HG03457 (cell line): ENCODE data around the gene ERICH6.

Experiments
- ATAC-seq: cut with Tn5 transposase; IDR thresholded peaks from one replicate; pipeline ENCODE4 v1.9.1; 2021; ENCODE audit warnings: moderate number of reproducible peaks; ENCODE audit not compliant: unreplicated experiment

Gene ERICH6

DNA sequence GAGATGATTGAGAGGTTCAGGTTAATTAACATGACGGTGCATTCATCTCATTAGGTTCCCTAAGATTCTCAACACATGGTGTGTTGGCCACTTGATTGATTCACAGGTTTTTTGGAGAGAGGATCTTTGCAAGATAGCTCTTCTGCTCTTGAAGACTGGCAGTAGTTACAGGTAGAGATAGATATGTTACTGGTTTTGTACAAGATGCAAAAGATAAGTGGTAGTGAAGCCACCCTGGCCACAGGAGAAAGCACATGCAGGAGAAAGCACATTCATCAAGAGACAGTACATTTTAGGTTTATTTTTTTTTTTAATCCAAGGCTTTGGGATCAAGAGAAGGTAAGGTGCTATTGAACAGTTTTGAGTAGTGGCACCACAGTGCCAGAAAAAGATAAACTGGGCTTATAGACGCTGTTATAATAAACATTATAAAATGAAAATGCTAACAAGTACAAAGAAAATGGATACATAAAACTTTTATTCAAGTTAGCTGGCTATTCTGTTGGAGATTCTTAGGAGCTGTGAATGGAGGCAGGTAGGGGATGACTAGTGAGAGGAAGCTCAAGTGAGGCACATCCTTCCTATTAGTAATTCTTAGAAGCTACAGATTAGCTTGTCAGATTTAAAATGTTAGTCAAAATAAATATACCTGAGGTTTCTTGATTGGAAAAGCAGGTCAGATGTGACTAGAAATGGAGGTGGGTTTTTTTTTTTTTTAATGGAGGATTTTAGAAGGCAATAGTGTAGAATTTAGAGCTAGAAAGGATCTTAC lies 89.8 kb downstream of the ERICH6 start:
- no peak for ATAC-seq

DNA sequence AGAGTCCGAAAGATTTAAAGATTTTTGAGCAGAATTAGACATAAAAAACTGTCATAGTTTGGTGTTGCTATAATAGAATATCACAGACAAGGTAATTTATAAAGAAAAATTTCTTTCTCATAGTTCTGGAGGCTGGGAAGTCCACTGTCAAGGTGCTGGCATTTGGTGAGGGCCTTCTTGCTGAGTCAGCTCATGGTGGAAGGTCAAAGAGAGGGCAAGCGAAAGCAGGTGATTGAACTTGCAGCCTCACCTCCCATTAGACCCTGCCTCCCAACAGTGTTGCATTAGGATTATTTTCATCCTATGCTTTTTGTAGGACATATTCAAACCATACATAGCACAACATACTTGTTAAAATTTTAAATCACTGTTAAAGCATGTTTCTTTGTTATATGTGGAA lies 90.7 kb downstream of the ERICH6 start:
- ATAC-seq: no peak

GRCh38 chr3:150612494-150612893 lies 91.2 kb downstream of the ERICH6 start:
- ATAC-seq: no peak

GRCh38 chr3:150611666-150612065 lies 92.1 kb downstream of the ERICH6 start:
- ATAC-seq: no peak

DNA sequence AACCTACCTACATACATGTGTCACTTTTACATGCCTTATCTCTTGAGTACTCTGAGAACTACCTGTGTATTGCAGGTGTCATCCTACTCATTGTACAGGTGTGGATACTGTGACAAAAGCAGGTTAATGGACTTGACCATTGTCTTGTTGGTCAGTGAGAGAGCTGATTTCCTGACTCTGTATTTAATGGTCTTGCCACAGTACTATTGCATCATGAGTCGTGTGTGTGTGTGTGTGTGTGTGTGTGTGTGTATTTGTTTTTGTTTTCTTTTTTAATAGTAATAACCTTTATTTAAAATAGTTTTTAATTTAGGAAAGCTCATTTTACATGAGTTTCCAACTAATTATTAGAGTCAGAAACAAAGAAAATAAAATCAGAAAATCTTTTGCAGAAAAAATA lies 92.9 kb downstream of the ERICH6 start:
- no peak for ATAC-seq

DNA sequence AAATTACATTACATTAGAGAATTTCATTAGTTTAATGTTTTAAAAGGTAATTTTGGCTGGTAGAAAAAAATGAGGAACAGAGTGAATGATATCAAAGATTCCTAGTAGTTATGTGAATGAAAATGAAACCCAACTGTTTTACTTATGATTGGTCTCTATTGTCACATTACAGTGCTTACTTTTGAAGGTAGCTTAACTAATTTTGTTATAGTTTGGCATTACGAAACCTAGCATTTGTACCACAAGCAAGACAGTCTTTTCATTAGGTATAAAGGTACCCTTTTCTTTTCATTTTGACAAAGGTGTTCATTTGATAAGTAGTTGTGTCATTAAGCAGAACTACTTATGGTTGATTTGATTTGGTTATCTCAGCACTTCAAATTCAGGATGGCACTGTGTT lies 93.7 kb downstream of the ERICH6 start:
- no peak for ATAC-seq
